K562 (cell line): ENCODE measurements around the gene ATP6V1F. TPM values are rescaled to one million over a fixed set of nuclear protein-coding genes. Genes with fewer than 3 reads are reported as not detected.

ENCODE experiments used
- ASH1L ChIP-seq: fragments of 450-650 bp; IDR thresholded peaks from 2 replicates; pipeline ENCODE4 v1.6.1; 2018; ENCODE audit warnings: borderline replicate concordance, mild to moderate bottlenecking, low read depth; ENCODE audit not compliant: partially characterized antibody
- CBFA2T2 ChIP-seq: fragments of 450-650 bp; conservative IDR thresholded peaks from 2 replicates; pipeline ENCODE4 v1.6.1; 2017; ENCODE audit warnings: mild to moderate bottlenecking
- DEAF1 ChIP-seq: fragments of 450-650 bp; formaldehyde crosslinking; IDR thresholded peaks from 2 replicates; pipeline ENCODE4 v1.4.0; 2020; ENCODE audit warnings: mild to moderate bottlenecking, moderate library complexity
- EHMT2 ChIP-seq: fragments of 450-650 bp; IDR thresholded peaks from 2 replicates; pipeline ENCODE4 v1.6.1; 2018; ENCODE audit warnings: antibody characterized with exemption
- IRF9 ChIP-seq: fragments of 450-650 bp; IDR thresholded peaks from 2 replicates; pipeline ENCODE4 v1.6.1; 2016; ENCODE audit warnings: missing biosample characterization, missing genetic modification characterization
- MEF2A ChIP-seq: IDR thresholded peaks from 2 replicates; pipeline ENCODE4 v1.6.1; 2011; ENCODE audit warnings: low read depth, mild to moderate bottlenecking, low read length, moderate library complexity; ENCODE audit not compliant: control insufficient read depth
- MEF2D ChIP-seq: conservative IDR thresholded peaks from 2 replicates; pipeline ENCODE4 v1.6.1; 2016; ENCODE audit warnings: low read depth, missing genetic modification characterization, missing compliant biosample characterization
- MGA ChIP-seq: fragments of 450-650 bp; IDR thresholded peaks from 2 replicates; pipeline ENCODE4 v1.6.1; 2016; ENCODE audit warnings: mild to moderate bottlenecking, moderate library complexity
- NR1H2 ChIP-seq: sonication (generic); formaldehyde crosslinking; IDR thresholded peaks from 2 replicates; pipeline ENCODE4 v1.4.0; 2020; ENCODE audit warnings: mild to moderate bottlenecking, missing genetic modification reagents
- PHB2 ChIP-seq: fragments of 450-650 bp; IDR thresholded peaks from 2 replicates; pipeline ENCODE4 v1.6.1; 2017; ENCODE audit warnings: low read depth
- PTRF ChIP-seq: fragments of 450-650 bp; IDR thresholded peaks from 2 replicates; pipeline ENCODE4 v1.6.1; 2016; ENCODE audit warnings: mild to moderate bottlenecking, missing genetic modification characterization, missing compliant biosample characterization
- SMAD4 ChIP-seq: fragments of 250-450 bp; sonication (Bioruptor Pico); conservative IDR thresholded peaks from 2 replicates; pipeline ENCODE4 v1.8.0; 2021; ENCODE audit warnings: inconsistent platforms, mild to moderate bottlenecking, moderate library complexity
- SREBF1 ChIP-seq: fragments of 150-350 bp; IDR thresholded peaks from 2 replicates; pipeline ENCODE4 v1.6.1; 2014; ENCODE audit warnings: antibody characterized with exemption, low read depth, low read length, borderline replicate concordance
- TSC22D4 ChIP-seq: fragments of 450-650 bp; IDR thresholded peaks from 2 replicates; pipeline ENCODE4 v1.6.1; 2016; ENCODE audit warnings: missing genetic modification characterization, missing biosample characterization, control low read depth
- polyA plus RNA-seq, 8 experiments: library from polyadenylated mRNA; depleted of rRNA in 4 of 8; stranded (reverse) in 5 of 8; unstranded in 3 of 8; fragments of >200 nt; fragmentation: Nextera tagmentation in 2 of 8; fragmentation: Illumina TruSeq in 1 of 8; extraction: Ambion mirVana in 2 of 8; extraction: Trizol in 1 of 8; gene quantifications; 2 replicates each; pipeline versions ENCODE4 v1.2.1 to v1.2.3, GENCODE V29; 2011 to 2014; ENCODE audit warnings: inconsistent platforms in 1 of 8, missing spikeins in 1 of 8
- total RNA-seq, 7 experiments: library from RNA; depleted of rRNA in 6 of 7; stranded (reverse); fragments of >200 nt in 6 of 7; fragmentation: Illumina TruSeq in 2 of 7; extraction: Trizol in 2 of 7; gene quantifications; 2 replicates each; pipeline versions ENCODE4 v1.2.1 to v1.2.3, GENCODE V29; 2011 to 2021; ENCODE audit warnings: low replicate concordance in 1 of 7

Gene ATP6V1F
- total and polyA plus RNA-seq, 9 of the 15 experiments (the other 6 are each of a cell fraction or from before 2014, with no cell fraction given) = 206 to 1,123 (median 542) TPM

- TF ChIP-seq MGA (no peak), PHB2 (no peak), MEF2D (tag) (0 out of 2 replicates have a peak, but pooled peaks have one; percentile 23), EHMT2 (no peak), PTRF (tag) (no peak), CBFA2T2 (no peak), DEAF1 (CRISPR knock-in tag) (no peak), MEF2A (peak; percentile 76; the same call in 1 of the 2 replicates), TSC22D4 (tag) (no peak), NR1H2 (CRISPR knock-in tag) (0 out of 2 replicates have a peak, but pooled peaks have one; percentile 23), SREBF1 (no peak), SMAD4 (no peak), ASH1L (no peak), IRF9 (tag) (0 out of 2 replicates have a peak, but pooled peaks have one; percentile 4)
Observed at GRCh38 chr7:128827971-128828711, 34.5 kb upstream of the ATP6V1F start (continued).
